SU-DHL-6 (cell line): ENCODE results near the gene GNB1L.

Source experiments
- EZH2phosphoT487 ChIP-seq: fragments of 200-600 bp; sonication (generic), shearing (Covaris generic); conservative IDR thresholded peaks from 2 replicates; pipeline ENCODE4 v1.6.1; 2018; ENCODE audit warnings: mild to moderate bottlenecking, antibody characterized with exemption, low read length, moderate library complexity, mixed read lengths
- TF ChIP-seq, protein P1 (sequence below): fragments of 200-600 bp; sonication (generic); IDR thresholded peaks from one replicate; pipeline ENCODE4 v1.5.1; 2017; ENCODE audit warnings: antibody characterized with exemption, mild to moderate bottlenecking, low read length, moderate library complexity; ENCODE audit not compliant: insufficient read depth, poor library complexity, severe bottlenecking

DNA sequence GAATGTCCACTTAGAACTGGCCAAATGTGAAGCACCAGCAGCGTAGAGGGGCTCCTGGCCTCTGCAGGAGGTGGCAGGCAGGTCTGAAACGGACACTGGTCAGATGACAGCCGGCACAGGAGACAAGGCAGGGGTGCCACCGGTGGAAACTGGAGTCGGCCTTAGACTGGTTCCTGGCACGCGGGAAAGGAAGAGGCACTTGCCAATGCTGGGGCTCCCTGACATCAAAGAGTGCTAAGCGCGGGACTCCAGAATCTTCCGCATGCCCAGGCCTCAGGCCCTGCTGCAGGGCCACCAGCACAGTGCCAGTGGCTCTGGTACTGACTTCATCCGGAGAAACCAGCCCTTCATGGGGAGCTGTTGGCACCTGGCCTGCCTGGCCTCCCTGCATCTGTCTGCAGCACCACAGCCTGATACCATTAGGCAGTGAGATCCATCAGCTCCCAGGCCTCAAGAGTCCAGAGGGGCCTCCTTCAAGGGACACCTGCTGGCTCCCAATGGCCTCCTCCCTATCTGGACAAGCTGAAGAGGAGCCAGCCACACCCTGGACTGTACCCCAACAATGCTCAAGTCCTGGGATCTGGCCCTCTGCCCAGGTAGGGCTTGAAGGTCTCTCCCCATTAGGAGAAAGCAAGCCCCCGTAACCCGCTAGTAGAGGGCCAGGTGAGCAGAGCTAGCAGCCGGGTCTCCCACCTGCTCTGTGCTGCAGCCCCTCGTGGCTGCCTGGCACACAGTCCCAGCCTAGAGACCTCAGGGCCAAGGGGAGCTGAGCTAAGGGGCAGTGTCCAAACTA, 29.7 kb upstream of the GNB1L start:
- TF ChIP-seq, protein P1, sequence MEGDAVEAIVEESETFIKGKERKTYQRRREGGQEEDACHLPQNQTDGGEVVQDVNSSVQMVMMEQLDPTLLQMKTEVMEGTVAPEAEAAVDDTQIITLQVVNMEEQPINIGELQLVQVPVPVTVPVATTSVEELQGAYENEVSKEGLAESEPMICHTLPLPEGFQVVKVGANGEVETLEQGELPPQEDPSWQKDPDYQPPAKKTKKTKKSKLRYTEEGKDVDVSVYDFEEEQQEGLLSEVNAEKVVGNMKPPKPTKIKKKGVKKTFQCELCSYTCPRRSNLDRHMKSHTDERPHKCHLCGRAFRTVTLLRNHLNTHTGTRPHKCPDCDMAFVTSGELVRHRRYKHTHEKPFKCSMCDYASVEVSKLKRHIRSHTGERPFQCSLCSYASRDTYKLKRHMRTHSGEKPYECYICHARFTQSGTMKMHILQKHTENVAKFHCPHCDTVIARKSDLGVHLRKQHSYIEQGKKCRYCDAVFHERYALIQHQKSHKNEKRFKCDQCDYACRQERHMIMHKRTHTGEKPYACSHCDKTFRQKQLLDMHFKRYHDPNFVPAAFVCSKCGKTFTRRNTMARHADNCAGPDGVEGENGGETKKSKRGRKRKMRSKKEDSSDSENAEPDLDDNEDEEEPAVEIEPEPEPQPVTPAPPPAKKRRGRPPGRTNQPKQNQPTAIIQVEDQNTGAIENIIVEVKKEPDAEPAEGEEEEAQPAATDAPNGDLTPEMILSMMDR: no peak
- no peak for TF ChIP-seq EZH2phosphoT487
